Measurements from ENCODE around the gene GIN1.
"Not testable (repeated sequence)": the region's sequence is repeated elsewhere in the genome, so short reads cannot be mapped to it uniquely, and the experiment has no call there.

The GIN1 gene

GRCh38 chr5:103110403-103110802, 9.5 kb downstream of the GIN1 start:
- DNase-seq (ENCODE audit: low read depth), result no peak

DNA sequence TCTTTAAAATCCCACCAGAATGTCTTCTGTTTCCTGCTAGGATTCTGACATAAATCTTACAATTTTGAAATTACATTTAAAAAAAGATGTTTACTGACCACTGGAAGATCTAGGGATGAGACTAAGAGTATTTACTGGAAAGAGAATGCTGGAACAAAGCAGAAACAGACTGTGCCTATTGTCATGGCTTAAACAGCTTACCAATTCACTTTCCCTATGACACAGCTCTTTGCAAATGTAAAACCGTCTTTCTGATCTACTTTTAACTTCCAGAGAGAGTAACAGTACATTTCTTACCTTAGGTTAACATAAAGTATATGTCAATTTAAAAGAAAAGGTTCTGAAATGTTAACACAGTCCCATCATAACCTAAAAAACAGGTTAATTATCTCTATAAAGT, 10.7 kb downstream of the GIN1 start:
- DNase-seq (ENCODE audit: low read depth), result no peak

DNA sequence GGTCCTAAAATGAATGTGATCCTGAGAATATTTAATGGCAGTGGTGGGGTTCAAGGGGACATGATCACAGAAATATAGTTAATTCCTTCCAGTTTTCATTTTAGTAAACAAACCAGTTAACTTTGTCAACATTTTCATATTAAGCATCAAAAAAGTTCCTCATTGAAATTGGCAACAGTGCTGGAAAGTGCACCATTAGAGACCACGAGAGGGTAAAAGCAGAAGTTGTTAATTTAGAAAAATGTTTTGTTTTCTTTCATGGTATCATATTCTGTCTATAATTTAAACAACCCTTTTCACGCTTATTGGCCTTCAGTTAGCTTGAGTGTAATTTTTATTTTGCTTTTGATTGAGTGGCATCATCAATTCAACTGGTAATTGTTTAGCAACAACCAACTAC, 11.9 kb downstream of the GIN1 start:
- DNase-seq (ENCODE audit: low read depth), result no peak

DNA sequence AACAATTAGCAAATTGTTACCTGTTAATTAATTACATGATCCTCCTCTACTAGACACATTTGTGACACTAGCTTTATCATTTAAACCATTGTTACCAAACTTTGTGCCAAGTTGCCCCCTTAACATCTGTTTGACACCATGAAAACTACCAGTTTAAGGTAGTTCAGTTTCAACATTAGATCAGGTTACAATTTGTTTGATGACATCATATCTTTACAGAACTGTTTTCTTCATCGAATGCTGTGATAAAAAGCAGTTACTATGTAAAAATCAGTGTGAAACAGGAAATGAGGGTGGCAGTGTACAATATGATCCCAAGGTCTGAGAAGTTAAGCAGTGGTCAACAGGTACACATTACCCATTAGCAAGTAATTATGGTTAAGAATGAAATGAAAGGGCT, 17.7 kb downstream of the GIN1 start:
- DNase-seq (ENCODE audit: low read depth), result no peak

GRCh38 chr5:103101079-103101750, 18.7 kb downstream of the GIN1 start:
- DNase-seq (ENCODE audit: low read depth), result no peak

DNA sequence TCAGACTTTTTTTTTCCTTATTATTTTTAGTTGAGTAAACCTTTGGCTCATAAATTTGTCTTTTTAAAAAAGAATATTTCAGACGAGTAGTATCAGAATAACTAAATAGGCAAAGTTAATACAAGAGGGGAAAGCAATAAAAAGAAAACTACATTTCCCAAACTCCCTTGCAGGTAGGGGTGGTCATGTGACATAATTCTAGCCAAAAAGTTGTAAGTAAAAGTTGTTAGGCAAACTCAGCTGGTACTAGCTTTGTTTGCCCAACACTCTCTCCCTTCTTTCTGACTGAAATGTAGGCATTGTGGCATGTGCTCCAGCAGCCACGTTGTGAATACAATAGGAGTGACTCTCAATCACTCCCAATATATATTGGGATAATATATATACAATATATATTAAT, 20.9 kb downstream of the GIN1 start:
- DNase-seq (ENCODE audit: low read depth), result no peak

DNA sequence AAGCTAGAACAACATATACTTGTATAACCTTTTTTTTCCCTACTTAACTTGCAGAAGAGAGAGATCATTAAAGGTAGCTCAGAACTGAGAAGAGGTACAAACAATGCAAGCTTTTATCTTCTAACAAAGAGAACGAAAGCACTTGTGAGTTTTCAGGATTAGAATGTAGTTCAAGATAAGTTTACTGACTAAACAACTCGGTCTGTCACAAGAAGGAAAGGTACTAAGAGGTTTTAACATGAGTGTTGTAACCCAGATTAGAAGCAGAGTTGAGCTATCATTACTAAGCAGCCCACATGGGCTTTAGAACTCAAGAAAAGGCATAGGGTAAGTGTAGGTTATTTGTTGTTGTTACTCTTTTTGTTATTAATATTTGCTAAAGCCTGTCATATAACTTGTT, 25.2 kb downstream of the GIN1 start:
- no peak for DNase-seq (ENCODE audit: low read depth)

DNA sequence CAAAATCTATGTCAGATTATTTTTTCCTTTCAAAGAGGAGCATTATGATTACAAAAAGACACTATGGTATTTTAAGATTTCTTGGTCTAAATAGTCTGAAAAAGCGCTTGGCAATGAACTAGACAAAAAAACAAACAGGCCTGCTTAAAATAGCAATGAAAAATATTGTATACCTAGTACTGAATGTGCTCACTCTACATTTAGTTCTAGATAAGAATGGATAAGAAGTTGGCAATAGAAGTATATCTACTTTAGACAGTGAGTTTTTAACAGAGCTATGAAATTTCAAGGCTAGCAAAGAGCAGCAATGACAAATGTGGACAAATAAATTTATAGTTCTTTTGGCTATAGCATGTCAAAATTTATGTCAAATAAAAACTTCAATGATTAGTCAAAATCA, 26.2 kb downstream of the GIN1 start:
- DNase-seq (ENCODE audit: low read depth), result no peak

- DNase-seq (ENCODE audit: low read depth), result no peak
Measured at GRCh38 chr5:103092676-103093075, 27.3 kb downstream of the GIN1 start.

GRCh38 chr5:103090791-103091190, 29.1 kb downstream of the GIN1 start:
- DNase-seq (ENCODE audit: low read depth), result no peak

DNA sequence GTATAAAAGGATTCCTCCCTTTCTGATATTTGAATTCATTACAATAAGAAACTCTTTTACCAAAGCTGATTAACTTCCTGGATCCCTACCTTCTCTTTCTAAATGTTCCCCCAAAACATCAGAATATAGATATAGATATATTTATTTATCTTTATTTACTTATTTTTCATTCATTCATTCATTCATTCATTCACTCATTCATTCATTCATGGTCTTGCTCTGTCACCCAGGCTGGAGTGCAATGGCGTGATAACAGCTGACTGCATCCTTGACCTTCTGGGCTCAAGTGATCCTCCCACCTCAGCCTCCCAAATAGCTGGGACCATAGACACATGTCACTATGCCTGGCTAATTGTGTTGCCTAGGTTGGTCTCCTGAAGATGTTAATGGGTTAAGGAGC, 30.7 kb downstream of the GIN1 start:
- DNase-seq (ENCODE audit: low read depth), result no peak

DNA sequence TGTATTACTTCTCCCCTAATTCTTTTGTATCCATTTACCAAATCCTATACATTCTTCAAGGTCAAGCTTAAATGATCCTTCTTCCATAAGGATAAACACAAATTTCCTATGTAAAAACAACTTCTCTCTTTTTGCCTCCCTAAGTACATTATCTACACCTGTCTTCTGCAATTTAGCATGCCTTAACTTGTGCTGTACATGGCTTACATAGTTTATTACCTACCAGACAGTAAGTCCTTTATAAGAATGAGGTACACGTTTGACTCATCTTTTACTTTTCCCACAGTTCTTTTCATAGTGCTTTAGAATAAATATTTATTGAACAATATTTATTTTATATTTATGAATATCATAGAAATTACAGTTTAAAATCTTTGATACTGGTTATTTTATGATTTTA, 33.4 kb downstream of the GIN1 start:
- DNase-seq (ENCODE audit: low read depth), result no peak

- DNase-seq (ENCODE audit: low read depth), result no peak
Measured at GRCh38 chr5:103079796-103080195, 40.1 kb downstream of the GIN1 start.

- DNase-seq (ENCODE audit: low read depth), result no peak
Measured at GRCh38 chr5:103075442-103075841, 44.5 kb downstream of the GIN1 start.

DNA sequence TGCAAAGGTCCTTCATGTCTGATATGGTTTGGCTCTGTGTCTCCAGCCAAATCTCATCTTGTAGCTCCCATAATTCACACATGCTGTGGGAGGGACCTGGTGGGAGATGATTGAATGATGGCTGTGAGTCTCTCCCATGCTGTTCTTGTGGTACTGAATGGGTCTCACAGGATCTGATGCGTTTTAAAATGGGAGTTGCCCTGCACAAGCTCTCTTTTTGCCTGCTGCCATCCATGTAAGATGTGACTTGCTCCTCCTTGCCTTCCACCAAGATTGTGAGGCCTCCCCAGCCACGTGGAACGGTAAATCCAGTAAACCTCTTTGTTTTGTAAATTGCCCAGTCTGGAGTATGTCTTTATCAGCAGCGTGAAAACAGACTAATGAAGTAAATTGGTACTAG, 46.4 kb downstream of the GIN1 start:
- not testable (repeated sequence) for DNase-seq (ENCODE audit: low read depth)

DNA sequence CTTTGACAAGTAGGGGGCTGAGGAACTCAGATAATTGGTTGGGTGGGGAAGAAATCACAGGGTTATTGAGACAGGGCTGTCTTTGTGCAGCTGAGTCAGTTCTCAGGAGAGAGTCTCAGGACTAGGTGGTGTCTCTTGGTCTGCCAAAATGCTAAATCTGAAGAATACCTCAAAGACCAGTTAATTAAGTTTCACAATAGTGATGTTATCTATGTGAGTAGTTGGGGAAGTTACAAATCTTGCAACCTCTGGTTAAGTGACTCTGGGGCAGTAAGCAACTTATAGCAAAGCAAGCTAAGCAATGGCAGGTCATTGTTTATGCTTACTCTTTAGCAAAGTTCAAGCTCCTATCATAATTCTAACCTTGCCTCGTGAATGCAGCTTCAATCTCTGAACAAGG, 53.6 kb downstream of the GIN1 start:
- no peak for DNase-seq (ENCODE audit: low read depth)

DNA sequence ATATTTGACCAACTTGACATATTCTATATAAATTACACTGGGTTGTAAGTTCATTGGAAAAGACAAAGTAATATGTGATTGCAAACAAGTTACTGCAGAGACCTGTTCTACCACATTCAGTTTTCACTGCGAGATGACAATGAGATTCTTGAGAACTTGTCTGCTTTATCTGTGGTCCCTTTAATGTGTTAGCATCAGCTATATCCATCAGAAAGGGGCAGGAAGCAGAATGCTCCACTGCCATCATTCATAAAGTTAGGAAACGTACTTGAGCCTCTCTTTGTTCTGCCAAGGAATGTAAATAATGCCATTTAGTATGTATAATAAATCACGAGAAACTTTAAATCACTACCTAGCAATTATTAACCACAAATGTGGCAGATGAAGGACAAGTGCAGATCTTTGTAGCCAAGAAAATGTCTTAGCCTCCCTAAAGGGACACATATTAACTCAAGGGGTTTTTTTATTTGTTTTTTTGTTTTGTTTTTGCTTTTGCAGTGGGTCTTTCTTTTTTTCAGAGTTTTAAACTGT, 59.4 kb downstream of the GIN1 start:
- DNase-seq (ENCODE audit: low read depth), result no peak

DNA sequence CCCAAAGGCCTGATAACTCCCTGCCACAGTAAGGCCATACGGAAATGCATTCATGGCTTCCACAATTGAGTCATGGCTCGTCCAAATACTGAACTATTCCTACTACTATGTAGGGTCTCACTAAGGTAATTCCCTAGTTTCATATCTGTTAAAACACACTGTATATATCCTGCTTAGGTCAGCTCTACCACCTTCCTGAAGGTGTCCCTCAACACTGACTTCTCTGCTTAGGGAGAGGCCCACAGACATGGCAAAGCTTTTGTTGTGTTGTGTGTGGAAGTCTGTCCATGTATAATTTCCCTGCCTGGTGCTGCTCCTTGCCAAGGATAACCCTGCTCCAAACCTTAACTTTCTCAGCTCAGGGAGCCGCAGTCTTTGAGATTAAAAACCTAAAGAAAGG, 60.4 kb downstream of the GIN1 start:
- DNase-seq (ENCODE audit: low read depth), result no peak

DNA sequence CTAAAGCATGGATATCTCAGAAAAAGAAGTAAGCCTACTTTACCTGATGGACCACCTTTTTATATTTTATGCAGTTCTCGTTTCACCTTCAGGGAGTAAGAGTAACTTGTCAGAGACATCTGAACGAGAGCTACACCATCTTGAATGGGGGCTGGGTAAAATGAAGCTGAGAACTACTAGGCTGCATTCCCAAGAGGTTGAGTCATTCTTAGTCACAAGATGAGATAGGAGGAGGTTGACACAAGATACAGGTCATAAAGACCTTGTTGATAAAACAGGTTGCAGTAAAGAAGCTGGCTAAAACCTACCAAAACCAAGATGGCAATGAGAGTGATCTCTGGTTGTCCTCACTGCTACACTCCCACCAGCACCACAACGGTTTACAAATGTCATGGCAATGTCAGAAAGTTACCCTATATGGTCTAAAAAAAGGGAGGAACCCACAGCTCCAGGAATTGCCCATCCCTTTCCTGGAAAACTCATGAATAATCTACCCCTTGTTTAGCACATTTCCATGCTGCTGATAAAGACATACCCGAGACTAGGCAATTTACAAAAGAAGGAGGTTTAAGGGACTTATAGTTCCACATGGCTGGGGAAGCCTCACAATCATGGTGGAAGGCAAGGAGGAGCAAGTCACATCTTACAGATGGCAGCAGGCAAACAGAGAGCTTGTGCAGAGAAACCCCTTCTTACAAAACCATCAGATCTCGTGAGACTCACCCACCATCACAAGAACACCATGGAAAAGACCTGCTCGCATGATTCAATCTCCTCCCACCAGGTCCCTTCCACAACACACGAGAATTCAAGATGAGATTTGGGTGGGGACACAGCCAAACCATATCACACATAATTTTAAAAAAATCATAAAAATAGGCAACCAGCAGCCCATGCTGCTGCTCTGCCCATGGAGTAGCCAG, 62.5 kb downstream of the GIN1 start:
- no peak for DNase-seq (ENCODE audit: low read depth)

GRCh38 chr5:103046706-103047105, 73.2 kb downstream of the GIN1 start:
- not testable (repeated sequence) for DNase-seq (ENCODE audit: low read depth)

- no peak for DNase-seq (ENCODE audit: low read depth)
Measured at GRCh38 chr5:103041071-103041676, 78.8 kb downstream of the GIN1 start.

GRCh38 chr5:103037673-103038455, 82.1 kb downstream of the GIN1 start:
- DNase-seq (ENCODE audit: low read depth), result no peak

Data from stimulated activated CD8-positive, alpha-beta memory T cell treated with anti-CD3 and anti-CD28 coated beads, Interleukin-12 subunit alpha, Interleukin-12 subunit beta, amount 100 ng/mL, for 4 hours (primary cell).